Prostate gland (tissue), 2 donors: Measurements from ENCODE around the gene HOXB1. TPM values are rescaled to one million over a fixed set of nuclear protein-coding genes. Genes with fewer than 3 reads are reported as not detected.

Source experiments
- DNase-seq: peaks from one replicate; pipeline ENCODE4 v3.0.0-alpha.2; 2019; ENCODE audit warnings: low spot score
- H3K27ac ChIP-seq, 2 donors: fragments of 200-600 bp; sonication (generic); 2 replicates each; pipeline ENCODE4 v1.5.1; 2017 to 2019
- H3K27me3 ChIP-seq: fragments of 200-600 bp; sonication (generic); replicated peaks from 2 replicates; pipeline ENCODE4 v1.5.1; 2019; ENCODE audit not compliant: insufficient read depth
- H3K36me3 ChIP-seq, 2 donors: fragments of 200-600 bp; sonication (generic); 1 replicate in 1 of 2; 2 replicates in 1 of 2; pipeline versions ENCODE4 v1.5.1 to v1.8.1; 2017 to 2019
- H3K4me1 ChIP-seq: fragments of 200-600 bp; sonication (generic); replicated peaks from 2 replicates; pipeline ENCODE4 v1.5.1; 2019
- H3K4me3 ChIP-seq, 2 donors: fragments of 200-600 bp; sonication (generic); 2 replicates each; pipeline ENCODE4 v1.5.1; 2017 to 2019
- H3K9me3 ChIP-seq: fragments of 200-600 bp; sonication (generic); 2 replicates; pipeline ENCODE4 v1.5.1; 2017
- POLR2A ChIP-seq: fragments of 450-650 bp; IDR thresholded peaks from one replicate; pipeline ENCODE4 v1.6.1; 2016; ENCODE audit warnings: antibody characterized with exemption, mild to moderate bottlenecking
- POLR2AphosphoS5 ChIP-seq: sonication (generic); formaldehyde crosslinking; IDR thresholded peaks from one replicate; pipeline ENCODE4 v1.6.1; 2017; ENCODE audit warnings: antibody characterized with exemption
- WGBS: methylation state at CpG from one replicate; pipeline ENCODE4 v1.1.5; 2018; 5-methylcytosine and 5-hydroxymethylcytosine counted together
- intact Hi-C: fragments of 100-400 bp; cut with DNase I; formaldehyde crosslinking; loops from one replicate; pipeline ENCODE4 v1.14.2; 2022
- total RNA-seq, 2 donors: library from RNA; depleted of rRNA; stranded (reverse); fragments of >200 nt; gene quantifications; one replicate each; pipeline ENCODE4 v1.1.0, GENCODE V29; 2016
- TF ChIP-seq, protein P1 (sequence below), 4 experiments: fragments of 200-600 bp in 2 of 4; fragments of 450-650 bp in 2 of 4; sonication (generic) in 2 of 4; IDR thresholded peaks; 1 replicate in 3 of 4; 2 replicates in 1 of 4; pipeline ENCODE4 v1.5.1; 2016 to 2019; ENCODE audit warnings: antibody characterized with exemption in 4 of 4, mild to moderate bottlenecking in 2 of 4, moderate library complexity in 2 of 4

The HOXB1 gene
- total RNA-seq, 2 donors from 2014 or later: not detected

DNA sequence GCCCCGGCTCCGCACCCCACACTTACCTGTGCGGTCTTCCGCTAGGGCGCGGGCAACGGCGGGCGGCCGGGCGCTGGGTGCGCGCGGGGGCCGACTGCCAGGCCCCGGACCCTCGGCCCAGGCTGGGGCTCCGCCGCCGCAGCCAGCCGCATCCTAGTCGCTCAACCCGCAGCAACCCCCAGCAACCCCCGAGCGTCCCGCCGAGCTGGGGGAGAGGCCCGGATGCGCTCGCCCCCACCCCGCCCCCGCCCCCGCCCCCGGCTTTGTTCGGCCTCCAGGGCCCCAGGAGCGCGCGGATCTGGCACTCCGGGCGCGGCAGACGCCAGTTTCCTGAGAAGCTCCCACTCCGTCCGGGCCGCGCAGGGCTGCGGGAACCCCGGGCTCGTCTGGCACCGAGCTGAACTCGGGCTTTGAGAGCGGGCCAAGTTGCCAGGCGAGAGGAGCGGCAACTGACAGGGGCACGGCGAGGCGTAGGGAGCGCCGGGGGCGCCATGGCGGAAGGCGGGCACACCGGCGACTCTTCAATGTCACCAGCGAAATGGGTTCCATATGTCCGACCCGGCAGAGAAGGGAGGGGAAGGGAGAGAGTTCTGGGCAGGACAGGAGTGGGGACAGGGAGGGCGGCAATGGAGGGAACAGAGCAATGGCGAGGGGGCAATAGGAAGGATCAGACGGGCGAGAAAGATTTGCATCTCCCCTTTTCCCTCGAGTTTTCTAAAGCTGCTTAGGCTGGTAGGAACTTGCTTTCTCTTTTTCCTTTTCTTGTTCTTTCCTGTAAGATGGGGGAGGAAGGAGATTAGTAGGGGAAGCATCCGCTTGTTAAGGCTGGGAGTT lies 33.6 kb upstream of the HOXB1 start:
- intact Hi-C loops: no loop called here
- H3K36me3 ChIP-seq: no peaks in the 10 kb centered on the region
- TF ChIP-seq, protein P1, sequence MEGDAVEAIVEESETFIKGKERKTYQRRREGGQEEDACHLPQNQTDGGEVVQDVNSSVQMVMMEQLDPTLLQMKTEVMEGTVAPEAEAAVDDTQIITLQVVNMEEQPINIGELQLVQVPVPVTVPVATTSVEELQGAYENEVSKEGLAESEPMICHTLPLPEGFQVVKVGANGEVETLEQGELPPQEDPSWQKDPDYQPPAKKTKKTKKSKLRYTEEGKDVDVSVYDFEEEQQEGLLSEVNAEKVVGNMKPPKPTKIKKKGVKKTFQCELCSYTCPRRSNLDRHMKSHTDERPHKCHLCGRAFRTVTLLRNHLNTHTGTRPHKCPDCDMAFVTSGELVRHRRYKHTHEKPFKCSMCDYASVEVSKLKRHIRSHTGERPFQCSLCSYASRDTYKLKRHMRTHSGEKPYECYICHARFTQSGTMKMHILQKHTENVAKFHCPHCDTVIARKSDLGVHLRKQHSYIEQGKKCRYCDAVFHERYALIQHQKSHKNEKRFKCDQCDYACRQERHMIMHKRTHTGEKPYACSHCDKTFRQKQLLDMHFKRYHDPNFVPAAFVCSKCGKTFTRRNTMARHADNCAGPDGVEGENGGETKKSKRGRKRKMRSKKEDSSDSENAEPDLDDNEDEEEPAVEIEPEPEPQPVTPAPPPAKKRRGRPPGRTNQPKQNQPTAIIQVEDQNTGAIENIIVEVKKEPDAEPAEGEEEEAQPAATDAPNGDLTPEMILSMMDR (IDR thresholded peaks at IDR 0.05): no peak
- no peak for TF ChIP-seq POLR2AphosphoS5
- peak overlapping the region; percentile 39 for H3K27ac ChIP-seq
- 11% methylated on average over 68 of the region's 73 CpGs for WGBS
- no peaks in the 10 kb centered on the region for H3K9me3 ChIP-seq
- no peaks in the 10 kb centered on the region for H3K4me1 ChIP-seq
- H3K27me3 ChIP-seq: peaks cover 4% of the 10 kb centered on the region
- H3K4me3 ChIP-seq: peak overlapping the region; percentile 37 to 38
- no peak for DNase-seq

DNA sequence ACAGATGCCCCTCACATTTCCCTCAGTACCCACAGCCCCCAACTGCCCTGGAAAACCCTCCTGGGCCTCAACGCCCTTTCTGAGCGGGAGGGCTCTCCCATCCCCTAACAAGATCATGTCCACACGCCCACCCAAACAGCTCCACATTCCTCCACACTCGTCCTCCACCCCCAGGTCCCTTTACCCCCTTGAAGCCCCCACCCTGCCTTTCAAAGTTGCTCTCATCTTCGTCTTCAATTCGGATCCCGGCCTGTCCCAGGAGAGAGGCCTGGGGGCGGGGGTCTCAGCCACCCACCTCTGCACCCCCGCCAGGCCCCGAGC lies 33.0 kb upstream of the HOXB1 start:
- no peaks in the 10 kb centered on the region for H3K4me1 ChIP-seq

DNA sequence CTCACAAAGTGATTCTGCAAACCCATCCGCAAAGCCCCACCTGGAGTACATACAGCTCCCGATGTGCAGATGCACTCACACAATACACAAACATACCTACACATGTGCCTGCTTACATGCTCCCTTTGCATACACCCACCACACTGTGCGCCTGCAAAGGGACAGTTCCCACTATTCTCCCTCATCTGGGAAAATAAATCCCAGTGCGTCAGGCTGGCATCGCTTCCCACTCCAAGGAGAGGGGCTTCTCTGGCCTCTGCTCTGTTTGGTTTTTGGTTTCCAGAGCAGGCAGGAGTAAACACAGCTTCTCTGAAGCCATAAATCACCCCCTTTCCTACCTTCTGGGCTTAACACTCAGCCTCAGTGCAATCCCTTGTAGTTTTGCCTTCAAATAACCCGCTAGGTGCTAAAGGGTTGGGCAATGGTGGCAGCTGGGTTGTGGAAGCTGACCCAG lies 32.6 kb upstream of the HOXB1 start:
- Histone ChIP-seq H3K4me1 (no peaks in the 10 kb centered on the region), H3K27me3 (peaks cover 2% of the 10 kb centered on the region), H3K27ac (peak overlapping the region in 1 of 2 donors; percentile 39), H3K4me3 (peak overlapping the region; percentile 37 to 38), H3K9me3 (no peaks in the 10 kb centered on the region), H3K36me3 (no peaks in the 10 kb centered on the region)
- intact Hi-C loops: no loop called here
- no peak for DNase-seq
- WGBS: 73% methylated on average over 6 of the region's 6 CpGs
- TF ChIP-seq, protein P1 (IDR thresholded peaks at IDR 0.05): no peak
- TF ChIP-seq POLR2AphosphoS5 (no peak), POLR2A (no peak)

More for the DNA sequence above, 33.0 kb upstream of the HOXB1 start:
- no peak for DNase-seq
- Histone ChIP-seq H3K27me3 (peaks cover 2% of the 10 kb centered on the region), H3K4me3 (peak overlapping the region; percentile 37 to 38), H3K27ac (peak overlapping the region; percentile 39), H3K36me3 (no peaks in the 10 kb centered on the region), H3K9me3 (no peaks in the 10 kb centered on the region)
- TF ChIP-seq POLR2AphosphoS5 (no peak), POLR2A (no peak)
- WGBS: 63% methylated on average over 10 of the region's 10 CpGs
- intact Hi-C loops: no loop called here

- intact Hi-C loops: no loop called here
- no peaks in the 10 kb centered on the region for H3K4me1 ChIP-seq
- no peak for DNase-seq
- H3K27me3 ChIP-seq: no peaks in the 10 kb centered on the region
- H3K9me3 ChIP-seq: no peaks in the 10 kb centered on the region
- no peak overlapping the region for H3K4me3 ChIP-seq
- no peaks in the 10 kb centered on the region for H3K36me3 ChIP-seq
- WGBS: 96% methylated on average over 5 of the region's 5 CpGs
- H3K27ac ChIP-seq: no peak overlapping the region
- no peak for TF ChIP-seq POLR2AphosphoS5
- no peak for TF ChIP-seq POLR2A
- TF ChIP-seq, protein P1 (IDR thresholded peaks at IDR 0.05): no peak
Observed at GRCh38 chr17:48562934-48563333, 32.1 kb upstream of the HOXB1 start.

DNA sequence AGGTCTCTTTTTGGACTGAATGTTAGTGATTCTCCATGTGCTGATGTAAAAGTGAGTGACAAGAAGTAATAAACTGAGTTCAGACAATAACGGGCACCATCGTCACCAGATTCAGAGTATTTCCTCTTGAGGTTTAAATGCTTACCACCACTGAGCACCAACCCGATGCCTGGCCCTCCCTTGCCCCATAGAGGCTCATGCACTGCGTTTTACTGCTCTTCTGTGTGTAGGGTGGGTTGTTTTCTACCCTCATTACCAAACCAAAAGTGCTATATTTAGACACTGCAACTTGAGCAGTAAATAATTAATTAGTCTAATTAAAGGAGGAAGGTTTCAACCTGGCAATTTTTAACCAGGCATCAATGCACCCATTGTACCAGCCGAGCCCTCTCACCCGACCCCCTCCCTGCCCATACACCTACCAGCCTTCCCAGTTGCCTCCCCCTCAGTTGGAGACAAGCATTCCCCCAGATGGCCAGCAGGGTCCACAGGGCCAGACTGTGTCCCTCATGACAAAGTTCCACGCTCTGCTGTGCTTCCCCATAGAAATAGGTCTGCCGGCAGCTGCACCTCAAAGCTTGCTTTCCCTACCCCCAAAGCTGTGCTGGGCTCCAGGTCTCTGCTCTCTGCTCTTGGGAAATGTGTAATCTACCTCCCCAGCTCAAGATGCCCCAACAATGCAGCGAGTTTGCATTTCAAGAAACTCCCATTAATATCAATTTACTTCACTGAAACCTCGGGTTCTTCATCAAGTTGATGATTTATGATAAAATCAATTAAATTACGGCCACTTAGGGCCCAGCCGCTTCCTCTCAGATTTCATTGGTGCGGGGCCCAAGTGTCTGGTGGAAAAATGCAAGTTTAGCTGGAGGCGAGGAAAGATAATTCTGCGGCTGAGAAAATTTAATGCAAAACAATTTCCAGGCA lies 31.3 kb upstream of the HOXB1 start:
- WGBS: 92% methylated on average over 15 of the region's 15 CpGs
- no peak for DNase-seq
- H3K27ac ChIP-seq: no peak overlapping the region
- no peak for TF ChIP-seq POLR2A
- TF ChIP-seq POLR2AphosphoS5: no peak
- TF ChIP-seq, protein P1 (IDR thresholded peaks at IDR 0.05): no peak
- H3K36me3 ChIP-seq: no peaks in the 10 kb centered on the region
- H3K9me3 ChIP-seq: no peaks in the 10 kb centered on the region
- H3K4me3 ChIP-seq: no peak overlapping the region
- no peaks in the 10 kb centered on the region for H3K27me3 ChIP-seq
- no peaks in the 10 kb centered on the region for H3K4me1 ChIP-seq
- intact Hi-C loops: no loop called here
